Kidney (tissue), 14 donors: Measurements from ENCODE around the gene MMAB. TPM values are rescaled to one million over a fixed set of nuclear protein-coding genes. Genes with fewer than 3 reads are reported as not detected.

ENCODE experiments used
- DNase-seq, 5 donors: peaks; one replicate each; pipeline ENCODE4 v3.0.0-alpha.2; 2013 to 2020
- FAIRE-seq: peaks from 2 replicates; lab custom pipeline; 2012; peaks lifted over from hg19 to GRCh38; lab: Jason Lieb, UNC
- H3K27ac ChIP-seq, 2 donors: one replicate each; pipeline ENCODE4 v1.7.0; 2013; ENCODE audit warnings: low read depth in 2 of 2, low read length in 2 of 2, inconsistent platforms in 1 of 2
- H3K27me3 ChIP-seq: one replicate; pipeline ENCODE4 v1.7.1; 2013; ENCODE audit warnings: low read length, inconsistent platforms; ENCODE audit not compliant: control insufficient read depth, insufficient read depth
- H3K36me3 ChIP-seq, 3 donors: one replicate each; pipeline versions ENCODE4 v1.7.0 to v1.7.1; 2013; ENCODE audit warnings: low read length in 3 of 3, control low read depth in 1 of 3, inconsistent platforms in 1 of 3; ENCODE audit not compliant: insufficient read depth in 3 of 3, control insufficient read depth in 2 of 3
- H3K4me1 ChIP-seq, 3 donors: one replicate each; pipeline versions ENCODE4 v1.7.0 to v1.7.1; 2013; ENCODE audit warnings: low read length in 3 of 3, inconsistent platforms in 1 of 3, low read depth in 1 of 3; ENCODE audit not compliant: control insufficient read depth in 2 of 3, insufficient read depth in 2 of 3
- H3K4me3 ChIP-seq, 3 donors: one replicate each; pipeline versions ENCODE4 v1.7.0 to v1.8.1; 2013; ENCODE audit warnings: low read length in 3 of 3, control low read depth in 1 of 3, inconsistent platforms in 1 of 3
- H3K9ac ChIP-seq, 3 donors: one replicate each; pipeline versions ENCODE4 v1.7.0 to v1.7.1; 2013; ENCODE audit warnings: low read length in 3 of 3, control low read depth in 1 of 3, inconsistent platforms in 1 of 3
- H3K9me3 ChIP-seq, 3 donors: one replicate each; pipeline versions ENCODE4 v1.7.0 to v1.7.1; 2013; ENCODE audit warnings: low read length in 3 of 3, control low read depth in 1 of 3, inconsistent platforms in 1 of 3; ENCODE audit not compliant: control insufficient read depth in 2 of 3, insufficient read depth in 1 of 3
- CTCF ChIP-seq: IDR thresholded peaks from 3 replicates; pipeline ENCODE4 v1.5.1; 2012; ENCODE audit warnings: mild to moderate bottlenecking, moderate library complexity, borderline replicate concordance; ENCODE audit not compliant: insufficient read depth; ENCODE audit errors: extremely low read depth
- intact Hi-C: fragments of 100-400 bp; cut with DNase I; formaldehyde crosslinking; loops from one replicate; pipeline ENCODE4 v1.11.1; 2022
- polyA plus RNA-seq: library from polyadenylated mRNA; stranded (reverse); fragments of 350-450 nt; fragmentation: Illumina TruSeq; extraction: RNeasy Lipid Tissue Mini Kit (QIAGEN cat#74804); gene quantifications from one replicate; pipeline ENCODE4 v1.2.3, GENCODE V29; 2014; ENCODE audit warnings: low read depth, low replicate concordance; ENCODE audit not compliant: insufficient read depth
- total RNA-seq: library from RNA; stranded (reverse); fragmentation: NEBNext Ultra II Directional; extraction: Animal tissue kit (Norgen Biotek cat#: 25700); gene quantifications from one replicate; pipeline ENCODE4 v1.2.1, GENCODE V29; 2021
- donor health status: control.
- donor health status: control.
- donor health status: control.
- donor health status: control.
- donor health status: control.
- donor health status: DM: yes; HTN: yes; CAD: no.
- donor health status: Normal renal cell carcinoma (clear cell type).

Gene MMAB
- total and polyA plus RNA-seq, 2 donors from 2014 or later, result 42.9 to 96.3 TPM

- H3K4me1 ChIP-seq, result no peaks in the 10 kb centered on the region
- H3K9me3 ChIP-seq, result no peaks in the 10 kb centered on the region
- no peak for TF ChIP-seq CTCF
- no peak overlapping the region for H3K9ac ChIP-seq
- H3K27ac ChIP-seq, result no peak overlapping the region
- no peak for DNase-seq
- intact Hi-C loops, result no loop called here
- H3K36me3 ChIP-seq, result peaks cover 0 to 64% (median 52%) of the 10 kb centered on the region in 3 donors
- no peak overlapping the region for H3K4me3 ChIP-seq
- FAIRE-seq, result no peak
- no peaks in the 10 kb centered on the region for H3K27me3 ChIP-seq
Measured at GRCh38 chr12:109513977-109514376, 59.3 kb downstream of the MMAB start.

- no peak overlapping the region for H3K9ac ChIP-seq
- intact Hi-C loops, result no loop called here
- FAIRE-seq (no peak), DNase-seq (no peak)
- no peaks in the 10 kb centered on the region for H3K27me3 ChIP-seq
- H3K9me3 ChIP-seq, result no peaks in the 10 kb centered on the region
- H3K4me3 ChIP-seq, result no peak overlapping the region
- peaks cover 2 to 60% (median 55%) of the 10 kb centered on the region in 3 donors for H3K36me3 ChIP-seq
- TF ChIP-seq CTCF, result no peak
- no peaks in the 10 kb centered on the region for H3K4me1 ChIP-seq
- no peak overlapping the region for H3K27ac ChIP-seq
Measured at GRCh38 chr12:109513051-109513450, 60.3 kb downstream of the MMAB start.

GRCh38 chr12:109512608-109513007 lies 60.7 kb downstream of the MMAB start:
- no peak overlapping the region for H3K9ac ChIP-seq
- no peaks in the 10 kb centered on the region for H3K27me3 ChIP-seq
- H3K27ac ChIP-seq, result no peak overlapping the region
- intact Hi-C loops, result no loop called here
- H3K4me3 ChIP-seq, result no peak overlapping the region
- no peak for FAIRE-seq
- no peak for TF ChIP-seq CTCF
- H3K9me3 ChIP-seq, result no peaks in the 10 kb centered on the region
- no peaks in the 10 kb centered on the region for H3K4me1 ChIP-seq
- DNase-seq, result no peak
- peaks cover 2 to 60% (median 55%) of the 10 kb centered on the region in 3 donors for H3K36me3 ChIP-seq

- no peaks in the 10 kb centered on the region for H3K27me3 ChIP-seq
Measured at GRCh38 chr12:109510196-109510595, 63.1 kb downstream of the MMAB start.

More at GRCh38 chr12:109510196-109510595, 63.1 kb downstream of the MMAB start:
- Histone ChIP-seq H3K36me3 (peaks cover 4 to 63% (median 63%) of the 10 kb centered on the region in 3 donors), H3K9me3 (no peaks in the 10 kb centered on the region), H3K4me1 (no peaks in the 10 kb centered on the region), H3K27ac (no peak overlapping the region), H3K9ac (no peak overlapping the region), H3K4me3 (no peak overlapping the region)
- FAIRE-seq, result no peak
- intact Hi-C loops, result no loop called here
- DNase-seq, result no peak
- TF ChIP-seq CTCF, result no peak
